ENCODE data around the gene RAP1GDS1.
"Not testable (repeated sequence)": the region's sequence is repeated elsewhere in the genome, so short reads cannot be mapped to it uniquely, and the experiment has no call there.

The RAP1GDS1 gene

GRCh38 chr4:98358630-98359248, 97.6 kb downstream of the RAP1GDS1 start:
- no peaks in the 10 kb centered on the region for H3K27me3 ChIP-seq (replicated peaks; ENCODE audit: control insufficient read depth, insufficient read depth, low read length)

GRCh38 chr4:98359646-98360045, 98.5 kb downstream of the RAP1GDS1 start:
- H3K9me3 ChIP-seq (ENCODE audit: control insufficient read depth, low read length), result peaks cover 6% of the 10 kb centered on the region
- H3K36me3 ChIP-seq (ENCODE audit: control insufficient read depth, insufficient read depth, low read length, severe bottlenecking), result peaks cover 4% of the 10 kb centered on the region
- DNase-seq (ENCODE audit: low read depth), result no peak

More at GRCh38 chr4:98358630-98359248, 97.6 kb downstream of the RAP1GDS1 start:
- H3K36me3 ChIP-seq (ENCODE audit: control insufficient read depth, insufficient read depth, low read length, severe bottlenecking), result peaks cover 4% of the 10 kb centered on the region
- no peak overlapping the region for H3K4me3 ChIP-seq (ENCODE audit: low read length)
- peaks cover 11% of the 10 kb centered on the region for H3K4me1 ChIP-seq (ENCODE audit: control insufficient read depth, insufficient read depth, low read length)
- DNase-seq (ENCODE audit: low read depth), result no peak
- H3K9me3 ChIP-seq (ENCODE audit: control insufficient read depth, low read length), result peaks cover 6% of the 10 kb centered on the region
- H3K9ac ChIP-seq (ENCODE audit: low read length), result no peak overlapping the region

GRCh38 chr4:98363431-98363830, 102.2 kb downstream of the RAP1GDS1 start:
- Histone ChIP-seq H3K4me1 (ENCODE audit: control insufficient read depth, insufficient read depth, low read length) (peaks cover 12% of the 10 kb centered on the region), H3K27me3 (replicated peaks; ENCODE audit: control insufficient read depth, insufficient read depth, low read length) (no peaks in the 10 kb centered on the region), H3K4me3 (ENCODE audit: low read length) (no peak overlapping the region), H3K9ac (ENCODE audit: low read length) (no peak overlapping the region), H3K9me3 (ENCODE audit: control insufficient read depth, low read length) (peaks cover 11% of the 10 kb centered on the region), H3K36me3 (ENCODE audit: control insufficient read depth, insufficient read depth, low read length, severe bottlenecking) (peaks cover 17% of the 10 kb centered on the region)
- no peak for DNase-seq (ENCODE audit: low read depth)

More at GRCh38 chr4:98359646-98360045, 98.5 kb downstream of the RAP1GDS1 start:
- Histone ChIP-seq H3K4me1 (ENCODE audit: control insufficient read depth, insufficient read depth, low read length) (peaks cover 12% of the 10 kb centered on the region), H3K9ac (ENCODE audit: low read length) (no peak overlapping the region), H3K27me3 (replicated peaks; ENCODE audit: control insufficient read depth, insufficient read depth, low read length) (no peaks in the 10 kb centered on the region), H3K4me3 (ENCODE audit: low read length) (no peak overlapping the region)

GRCh38 chr4:98366275-98366674, 105.1 kb downstream of the RAP1GDS1 start:
- H3K36me3 ChIP-seq (ENCODE audit: control insufficient read depth, insufficient read depth, low read length, severe bottlenecking), result peaks cover 19% of the 10 kb centered on the region
- peaks cover 12% of the 10 kb centered on the region for H3K4me1 ChIP-seq (ENCODE audit: control insufficient read depth, insufficient read depth, low read length)

GRCh38 chr4:98368000-98368399, 106.8 kb downstream of the RAP1GDS1 start:
- Histone ChIP-seq H3K9me3 (ENCODE audit: control insufficient read depth, low read length) (peaks cover 12% of the 10 kb centered on the region), H3K36me3 (ENCODE audit: control insufficient read depth, insufficient read depth, low read length, severe bottlenecking) (peaks cover 27% of the 10 kb centered on the region)
- not testable (repeated sequence) for H3K4me1 ChIP-seq (ENCODE audit: control insufficient read depth, insufficient read depth, low read length); H3K27me3 ChIP-seq (replicated peaks; ENCODE audit: control insufficient read depth, insufficient read depth, low read length); H3K4me3 ChIP-seq (ENCODE audit: low read length); H3K9ac ChIP-seq (ENCODE audit: low read length); DNase-seq (ENCODE audit: low read depth)

More at GRCh38 chr4:98366275-98366674, 105.1 kb downstream of the RAP1GDS1 start:
- H3K9ac ChIP-seq (ENCODE audit: low read length); DNase-seq (ENCODE audit: low read depth); H3K27me3 ChIP-seq (replicated peaks; ENCODE audit: control insufficient read depth, insufficient read depth, low read length); H3K4me3 ChIP-seq (ENCODE audit: low read length): not testable (repeated sequence)
- H3K9me3 ChIP-seq (ENCODE audit: control insufficient read depth, low read length), result peaks cover 12% of the 10 kb centered on the region

GRCh38 chr4:98369322-98369721, 108.1 kb downstream of the RAP1GDS1 start:
- Histone ChIP-seq H3K9me3 (ENCODE audit: control insufficient read depth, low read length) (peaks cover 12% of the 10 kb centered on the region), H3K4me3 (ENCODE audit: low read length) (no peak overlapping the region), H3K27me3 (replicated peaks; ENCODE audit: control insufficient read depth, insufficient read depth, low read length) (no peaks in the 10 kb centered on the region), H3K36me3 (ENCODE audit: control insufficient read depth, insufficient read depth, low read length, severe bottlenecking) (peaks cover 34% of the 10 kb centered on the region), H3K4me1 (ENCODE audit: control insufficient read depth, insufficient read depth, low read length) (no peaks in the 10 kb centered on the region), H3K9ac (ENCODE audit: low read length) (no peak overlapping the region)
- no peak for DNase-seq (ENCODE audit: low read depth)

GRCh38 chr4:98374643-98375042, 113.5 kb downstream of the RAP1GDS1 start:
- no peak overlapping the region for H3K9ac ChIP-seq (ENCODE audit: low read length)
- peaks cover 15% of the 10 kb centered on the region for H3K36me3 ChIP-seq (ENCODE audit: control insufficient read depth, insufficient read depth, low read length, severe bottlenecking)
- no peaks in the 10 kb centered on the region for H3K9me3 ChIP-seq (ENCODE audit: control insufficient read depth, low read length)
- H3K4me3 ChIP-seq (ENCODE audit: low read length), result no peak overlapping the region
- peaks cover 26% of the 10 kb centered on the region for H3K4me1 ChIP-seq (ENCODE audit: control insufficient read depth, insufficient read depth, low read length)
- no peaks in the 10 kb centered on the region for H3K27me3 ChIP-seq (replicated peaks; ENCODE audit: control insufficient read depth, insufficient read depth, low read length)
- DNase-seq (ENCODE audit: low read depth), result no peak

GRCh38 chr4:98377559-98377958, 116.4 kb downstream of the RAP1GDS1 start:
- Histone ChIP-seq H3K9ac (ENCODE audit: low read length) (peak overlapping the region; percentile 62), H3K36me3 (ENCODE audit: control insufficient read depth, insufficient read depth, low read length, severe bottlenecking) (peaks cover 6% of the 10 kb centered on the region), H3K27me3 (replicated peaks; ENCODE audit: control insufficient read depth, insufficient read depth, low read length) (no peaks in the 10 kb centered on the region), H3K9me3 (ENCODE audit: control insufficient read depth, low read length) (no peaks in the 10 kb centered on the region), H3K4me1 (ENCODE audit: control insufficient read depth, insufficient read depth, low read length) (peaks cover 26% of the 10 kb centered on the region), H3K4me3 (ENCODE audit: low read length) (peak overlapping the region; percentile 58)
- peak; percentile 60 for DNase-seq (ENCODE audit: low read depth)

- Histone ChIP-seq H3K4me1 (ENCODE audit: control insufficient read depth, insufficient read depth, low read length) (peaks cover 26% of the 10 kb centered on the region), H3K4me3 (ENCODE audit: low read length) (no peak overlapping the region), H3K9me3 (ENCODE audit: control insufficient read depth, low read length) (no peaks in the 10 kb centered on the region), H3K27me3 (replicated peaks; ENCODE audit: control insufficient read depth, insufficient read depth, low read length) (no peaks in the 10 kb centered on the region), H3K9ac (ENCODE audit: low read length) (no peak overlapping the region), H3K36me3 (ENCODE audit: control insufficient read depth, insufficient read depth, low read length, severe bottlenecking) (no peaks in the 10 kb centered on the region)
- DNase-seq (ENCODE audit: low read depth), result no peak
Measured at GRCh38 chr4:98381306-98381705, 120.1 kb downstream of the RAP1GDS1 start.

GRCh38 chr4:98383431-98384106, 122.4 kb downstream of the RAP1GDS1 start:
- Histone ChIP-seq H3K4me1 (ENCODE audit: control insufficient read depth, insufficient read depth, low read length) (peaks cover 7% of the 10 kb centered on the region), H3K4me3 (ENCODE audit: low read length) (no peak overlapping the region), H3K9ac (ENCODE audit: low read length) (no peak overlapping the region), H3K36me3 (ENCODE audit: control insufficient read depth, insufficient read depth, low read length, severe bottlenecking) (peaks cover 9% of the 10 kb centered on the region), H3K9me3 (ENCODE audit: control insufficient read depth, low read length) (no peaks in the 10 kb centered on the region), H3K27me3 (replicated peaks; ENCODE audit: control insufficient read depth, insufficient read depth, low read length) (no peaks in the 10 kb centered on the region)
- no peak for DNase-seq (ENCODE audit: low read depth)

- Histone ChIP-seq H3K36me3 (ENCODE audit: control insufficient read depth, insufficient read depth, low read length, severe bottlenecking) (peaks cover 17% of the 10 kb centered on the region), H3K27me3 (replicated peaks; ENCODE audit: control insufficient read depth, insufficient read depth, low read length) (no peaks in the 10 kb centered on the region), H3K9me3 (ENCODE audit: control insufficient read depth, low read length) (no peaks in the 10 kb centered on the region), H3K9ac (ENCODE audit: low read length) (no peak overlapping the region), H3K4me1 (ENCODE audit: control insufficient read depth, insufficient read depth, low read length) (no peaks in the 10 kb centered on the region), H3K4me3 (ENCODE audit: low read length) (no peak overlapping the region)
- DNase-seq (ENCODE audit: low read depth), result no peak
Measured at GRCh38 chr4:98385831-98386230, 124.6 kb downstream of the RAP1GDS1 start.

All from adipocyte (in vitro differentiated cells).